ENCODE measurements around the gene UAP1L1. TPM values are rescaled to one million over a fixed set of nuclear protein-coding genes. Genes with fewer than 3 reads are reported as not detected.
"Not testable (repeated sequence)": the region's sequence is repeated elsewhere in the genome, so short reads cannot be mapped to it uniquely, and the experiment has no call there.

UAP1L1 gene
- total and polyA plus RNA-seq, 7 donors = 2.9 to 9.6 (median 5.7) TPM

DNA sequence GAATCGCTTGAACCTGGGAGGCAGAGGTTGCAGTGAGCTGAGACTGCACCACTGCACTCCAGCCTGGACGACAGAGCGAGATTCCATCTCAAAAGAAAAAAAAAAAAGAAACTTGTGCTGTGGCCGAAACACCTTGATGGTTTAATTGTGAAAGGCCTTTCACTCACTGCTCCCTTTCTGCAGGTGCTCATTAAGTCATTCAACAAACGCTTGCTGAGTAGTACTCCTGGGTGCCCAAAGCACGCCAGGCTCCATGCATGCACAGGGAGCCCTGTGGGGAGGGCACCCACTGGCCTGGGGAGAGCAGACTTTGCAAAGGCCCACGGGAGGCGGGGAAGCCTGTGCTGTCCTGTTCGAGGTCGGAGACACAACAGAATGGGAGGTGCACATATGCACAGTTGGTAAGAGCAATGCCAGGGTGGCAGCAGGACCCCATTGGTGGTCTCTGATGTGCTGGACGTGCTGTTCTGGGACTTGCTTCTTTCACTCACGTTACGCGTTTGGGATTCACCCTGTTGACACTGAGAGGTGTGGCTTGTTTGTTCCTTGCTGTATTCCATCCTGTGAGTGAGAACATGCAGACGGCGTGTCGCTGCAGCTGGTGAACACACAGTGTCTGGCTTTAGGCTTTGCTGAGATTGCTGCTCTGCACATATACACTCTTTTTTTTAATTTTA is 20.4 kb upstream of the UAP1L1 start:
- H3K4me1 ChIP-seq = peaks cover 0 to 45% (median 40%) of the 10 kb centered on the region in 4 donors
- H3K4me3 ChIP-seq = no peak overlapping the region
- H3K9me3 ChIP-seq = no peaks in the 10 kb centered on the region
- H3K27me3 ChIP-seq = peaks cover 18 to 24% (median 23%) of the 10 kb centered on the region in 3 donors
- 26 to 70% methylated on average over 17 of the region's 17 CpGs for WGBS, 2 donors
- no peak overlapping the region for H3K27ac ChIP-seq
- no peak for DNase-seq
- intact Hi-C loops (cut with DNase I) = no loop called here
- no peak for TF ChIP-seq POLR2AphosphoS5 (IDR thresholded peaks at IDR 0.05)
- no peak for TF ChIP-seq POLR2A (IDR thresholded peaks at IDR 0.05)
- no peak for TF ChIP-seq CTCF (IDR thresholded peaks at IDR 0.05)
- no peak for TF ChIP-seq EP300 (IDR thresholded peaks at IDR 0.05)
- H3K36me3 ChIP-seq = no peaks in the 10 kb centered on the region

- Histone ChIP-seq H3K4me3 (no peak overlapping the region), H3K9me3 (no peaks in the 10 kb centered on the region), H3K27me3 (peaks cover 16 to 17% (median 17%) of the 10 kb centered on the region in 3 donors), H3K4me1 (peaks cover 0 to 45% (median 40%) of the 10 kb centered on the region in 4 donors), H3K36me3 (no peaks in the 10 kb centered on the region), H3K27ac (no peak overlapping the region)
- TF ChIP-seq POLR2AphosphoS5 (IDR thresholded peaks at IDR 0.05) = no peak
- no peak for TF ChIP-seq POLR2A (IDR thresholded peaks at IDR 0.05)
- no peak for TF ChIP-seq EP300 (IDR thresholded peaks at IDR 0.05)
- TF ChIP-seq CTCF (IDR thresholded peaks at IDR 0.05) = no peak
- intact Hi-C loops (cut with DNase I) = no loop called here
- WGBS, 2 donors = 17 to 59% methylated on average over 16 of the region's 16 CpGs
- DNase-seq = no peak
Measured at GRCh38 chr9:137057545-137057944, 19.8 kb upstream of the UAP1L1 start.

- Histone ChIP-seq H3K36me3 (no peaks in the 10 kb centered on the region), H3K9me3 (no peaks in the 10 kb centered on the region), H3K27ac (no peak overlapping the region), H3K27me3 (peaks cover 5 to 6% (median 6%) of the 10 kb centered on the region in 3 donors), H3K4me3 (no peak overlapping the region), H3K4me1 (peaks cover 0 to 37% (median 33%) of the 10 kb centered on the region in 4 donors)
- no peak for TF ChIP-seq POLR2A (IDR thresholded peaks at IDR 0.05)
- TF ChIP-seq CTCF (IDR thresholded peaks at IDR 0.05) = no peak
- TF ChIP-seq EP300 (IDR thresholded peaks at IDR 0.05) = no peak
- no peak for TF ChIP-seq POLR2AphosphoS5 (IDR thresholded peaks at IDR 0.05)
- DNase-seq = no peak
- intact Hi-C loops (cut with DNase I) = no loop called here
- 58 to 76% methylated on average over 9 of the region's 9 CpGs for WGBS, 2 donors
Measured at GRCh38 chr9:137058521-137059234, 18.6 kb upstream of the UAP1L1 start.

- Histone ChIP-seq H3K27ac (no peak overlapping the region), H3K9me3 (no peaks in the 10 kb centered on the region), H3K27me3 (peaks cover 0 to 8% (median 6%) of the 10 kb centered on the region in 3 donors), H3K4me3 (no peak overlapping the region), H3K4me1 (peaks cover 0 to 9% (median 7%) of the 10 kb centered on the region in 4 donors), H3K36me3 (no peaks in the 10 kb centered on the region)
- WGBS, 2 donors = 65 to 87% methylated on average over 15 of the region's 15 CpGs
- no peak for DNase-seq
- intact Hi-C loops (cut with DNase I) = no loop called here
- TF ChIP-seq EP300 (IDR thresholded peaks at IDR 0.05) (no peak), POLR2A (IDR thresholded peaks at IDR 0.05) (no peak), CTCF (IDR thresholded peaks at IDR 0.05) (no peak), POLR2AphosphoS5 (IDR thresholded peaks at IDR 0.05) (no peak)
Measured at GRCh38 chr9:137062384-137062783, 14.9 kb upstream of the UAP1L1 start.

DNA sequence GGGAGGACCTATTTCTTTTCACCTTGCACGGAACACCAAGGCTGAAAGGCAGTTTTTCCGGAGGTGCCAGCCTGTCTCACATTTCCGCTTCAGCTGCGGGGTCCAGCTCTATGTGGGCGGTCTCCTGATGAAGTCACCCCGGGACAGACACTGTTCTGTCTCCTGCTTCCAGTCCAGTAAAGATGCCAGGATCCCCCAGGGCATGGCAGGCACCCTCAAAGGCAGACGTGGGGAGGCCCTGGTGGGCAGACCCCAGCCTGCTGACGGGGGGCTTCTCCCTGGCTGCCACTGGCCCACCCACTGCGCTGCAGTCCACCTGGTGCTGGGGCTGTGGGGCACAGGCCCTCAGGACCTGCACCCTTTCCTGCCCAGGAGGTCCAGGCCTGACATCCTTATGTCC is 14.5 kb upstream of the UAP1L1 start:
- H3K36me3 ChIP-seq; H3K9me3 ChIP-seq; H3K4me1 ChIP-seq; DNase-seq; H3K27me3 ChIP-seq; H3K27ac ChIP-seq; intact Hi-C loops (cut with DNase I); H3K4me3 ChIP-seq: not testable (repeated sequence)
- 85 to 92% methylated on average over 9 of the region's 9 CpGs for WGBS, 2 donors
